BE2C (cell line): ENCODE data around the gene FOXJ1.

Experiments
- DNase-seq: peaks from one replicate; pipeline ENCODE4 v3.0.0-alpha.2; 2020
- H3K27me3 ChIP-seq: fragments of 250-450 bp; sonication (Bioruptor Pico); 2 replicates; pipeline ENCODE4 v1.5.1; 2020; ENCODE audit warnings: mild to moderate bottlenecking
- H3K36me3 ChIP-seq: fragments of 250-450 bp; sonication (Bioruptor Pico); 2 replicates; pipeline ENCODE4 v1.5.1; 2020; ENCODE audit warnings: mild to moderate bottlenecking
- H3K4me1 ChIP-seq: fragments of 250-450 bp; sonication (Bioruptor Pico); 2 replicates; pipeline ENCODE4 v1.5.1; 2020
- H3K4me3 ChIP-seq: 2 replicates; pipeline ENCODE4 v1.5.1; 2011; ENCODE audit warnings: low read depth, low read length
- H3K9me3 ChIP-seq: fragments of 250-450 bp; sonication (Bioruptor Pico); 2 replicates; pipeline ENCODE4 v1.5.1; 2020
- TF ChIP-seq, protein P1 (sequence below): IDR thresholded peaks from 2 replicates; pipeline ENCODE4 v1.5.1; 2012; ENCODE audit warnings: mild to moderate bottlenecking, low read depth, low read length

FOXJ1 gene

DNA sequence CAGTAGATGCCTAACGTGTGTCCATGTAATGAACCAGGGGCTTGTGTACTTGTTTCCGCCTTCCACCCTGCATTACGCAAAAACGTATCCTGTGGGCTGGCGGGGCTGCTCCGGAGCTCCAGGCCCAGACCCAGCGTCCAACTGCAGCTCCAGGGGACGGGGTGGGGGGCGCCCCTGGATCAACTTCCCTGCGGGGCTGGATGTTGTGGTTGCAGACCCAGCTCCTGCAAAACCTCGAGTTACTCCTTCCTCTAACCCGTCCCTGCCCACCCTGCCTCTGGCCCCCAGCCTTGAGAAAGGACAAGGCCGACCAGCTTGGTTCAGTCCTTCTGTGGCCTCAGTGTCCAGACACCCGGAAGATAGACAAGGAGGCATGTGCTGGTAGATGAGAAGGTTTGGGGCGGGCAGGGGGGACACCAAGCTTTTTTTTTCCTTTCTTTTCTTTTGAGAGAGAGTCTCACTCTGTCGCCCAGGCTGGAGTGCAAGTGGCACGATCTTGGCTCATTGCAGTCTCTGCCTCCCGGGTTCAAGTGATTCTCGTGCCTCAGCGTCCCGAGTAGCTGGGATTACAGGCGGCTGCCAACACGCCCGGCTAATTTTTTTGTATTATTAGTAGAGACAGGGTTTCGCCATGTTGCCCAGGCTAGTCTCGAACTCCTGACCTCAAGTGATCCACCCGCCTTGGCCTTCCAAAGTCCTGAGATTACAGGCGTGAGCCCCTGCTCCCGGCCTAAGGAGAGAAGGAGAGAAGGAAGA lies 36.7 kb downstream of the FOXJ1 start:
- TF ChIP-seq, protein P1, sequence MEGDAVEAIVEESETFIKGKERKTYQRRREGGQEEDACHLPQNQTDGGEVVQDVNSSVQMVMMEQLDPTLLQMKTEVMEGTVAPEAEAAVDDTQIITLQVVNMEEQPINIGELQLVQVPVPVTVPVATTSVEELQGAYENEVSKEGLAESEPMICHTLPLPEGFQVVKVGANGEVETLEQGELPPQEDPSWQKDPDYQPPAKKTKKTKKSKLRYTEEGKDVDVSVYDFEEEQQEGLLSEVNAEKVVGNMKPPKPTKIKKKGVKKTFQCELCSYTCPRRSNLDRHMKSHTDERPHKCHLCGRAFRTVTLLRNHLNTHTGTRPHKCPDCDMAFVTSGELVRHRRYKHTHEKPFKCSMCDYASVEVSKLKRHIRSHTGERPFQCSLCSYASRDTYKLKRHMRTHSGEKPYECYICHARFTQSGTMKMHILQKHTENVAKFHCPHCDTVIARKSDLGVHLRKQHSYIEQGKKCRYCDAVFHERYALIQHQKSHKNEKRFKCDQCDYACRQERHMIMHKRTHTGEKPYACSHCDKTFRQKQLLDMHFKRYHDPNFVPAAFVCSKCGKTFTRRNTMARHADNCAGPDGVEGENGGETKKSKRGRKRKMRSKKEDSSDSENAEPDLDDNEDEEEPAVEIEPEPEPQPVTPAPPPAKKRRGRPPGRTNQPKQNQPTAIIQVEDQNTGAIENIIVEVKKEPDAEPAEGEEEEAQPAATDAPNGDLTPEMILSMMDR: no peak
- H3K36me3 ChIP-seq: peaks cover 15% of the 10 kb centered on the region
- H3K4me1 ChIP-seq: peaks cover 4% of the 10 kb centered on the region
- H3K27me3 ChIP-seq: no peaks in the 10 kb centered on the region
- DNase-seq: no peak
- H3K9me3 ChIP-seq: no peaks in the 10 kb centered on the region
- peak overlapping the region; percentile 88 for H3K4me3 ChIP-seq

DNA sequence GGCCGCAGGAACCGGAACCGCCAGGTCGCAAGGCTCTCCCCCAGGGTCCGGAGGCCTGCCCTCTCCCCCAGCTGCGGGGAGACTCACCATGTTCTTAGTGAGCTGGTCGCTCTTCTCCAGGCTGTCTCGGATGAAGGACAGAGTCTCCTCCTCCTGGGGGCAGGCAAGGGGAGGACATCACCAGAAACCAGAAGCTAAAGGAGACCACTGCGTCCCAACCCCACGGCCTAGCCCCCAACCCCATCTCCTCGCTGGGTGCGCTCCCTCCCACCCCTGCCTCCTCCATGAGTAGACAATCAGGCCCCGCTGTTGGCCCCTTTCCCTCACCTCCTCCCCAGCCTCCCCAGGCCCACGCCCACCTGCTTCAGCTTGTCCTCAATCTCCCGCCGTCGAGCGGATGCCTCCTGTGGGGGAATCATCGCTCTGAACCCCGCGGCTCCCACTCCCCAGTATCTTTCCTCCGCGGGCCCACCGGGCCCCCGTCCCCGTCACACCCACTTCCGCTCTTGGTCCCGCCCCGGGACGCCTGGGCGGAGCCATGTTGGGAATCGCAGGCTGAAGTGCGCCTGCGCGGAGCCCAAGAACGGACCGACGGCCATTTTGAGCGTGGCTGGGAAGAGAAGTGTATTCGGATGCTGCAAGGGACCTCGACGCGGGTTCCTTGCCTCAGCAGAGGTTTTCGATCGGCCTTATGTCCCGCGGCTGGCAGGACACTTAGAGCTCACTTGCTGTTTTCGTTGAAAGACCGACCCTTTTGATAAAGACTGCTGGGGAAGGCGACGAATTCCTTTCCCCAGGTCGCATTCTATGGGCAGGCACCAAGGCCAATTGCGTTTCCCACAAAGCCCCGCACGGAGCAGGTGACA lies 37.5 kb downstream of the FOXJ1 start, which contains the start of gene EXOC7:
Gene EXOC7 (minus strand): TSS at position 514 of the 866 bp plus-strand sequence. CDS start 95 bp downstream, at position 419.
- peak; percentile 94 for DNase-seq
- H3K4me3 ChIP-seq: peak within 1 kb of the TSS; percentile 88
- TF ChIP-seq, protein P1: no peak
- H3K36me3 ChIP-seq: peaks cover 15% of the 10 kb centered on the region
- peaks cover 4% of the 10 kb centered on the region for H3K4me1 ChIP-seq
- no peaks in the 10 kb centered on the region for H3K9me3 ChIP-seq
- no peaks in the 10 kb centered on the region for H3K27me3 ChIP-seq

DNA sequence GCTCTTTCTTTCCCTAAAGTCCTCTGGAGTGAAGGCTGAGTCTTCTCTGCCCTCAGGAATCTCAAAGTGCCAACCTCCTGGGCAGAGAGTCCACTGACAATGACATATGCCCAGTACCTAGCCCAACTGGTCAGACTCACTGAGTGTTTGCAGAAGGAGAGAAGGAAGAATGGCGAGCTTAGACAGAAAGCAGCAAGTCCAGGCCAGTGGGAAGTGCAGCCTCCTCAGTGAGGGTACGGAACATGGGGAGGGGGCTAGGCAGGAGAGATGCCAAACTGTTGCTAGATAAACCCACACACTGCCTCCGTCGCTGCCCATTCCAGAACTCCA lies 38.1 kb downstream of the FOXJ1 start:
- Histone ChIP-seq H3K36me3 (peaks cover 15% of the 10 kb centered on the region), H3K4me3 (peak overlapping the region; percentile 88), H3K27me3 (no peaks in the 10 kb centered on the region), H3K4me1 (peaks cover 4% of the 10 kb centered on the region), H3K9me3 (no peaks in the 10 kb centered on the region)
- no peak for DNase-seq
- TF ChIP-seq, protein P1: no peak

DNA sequence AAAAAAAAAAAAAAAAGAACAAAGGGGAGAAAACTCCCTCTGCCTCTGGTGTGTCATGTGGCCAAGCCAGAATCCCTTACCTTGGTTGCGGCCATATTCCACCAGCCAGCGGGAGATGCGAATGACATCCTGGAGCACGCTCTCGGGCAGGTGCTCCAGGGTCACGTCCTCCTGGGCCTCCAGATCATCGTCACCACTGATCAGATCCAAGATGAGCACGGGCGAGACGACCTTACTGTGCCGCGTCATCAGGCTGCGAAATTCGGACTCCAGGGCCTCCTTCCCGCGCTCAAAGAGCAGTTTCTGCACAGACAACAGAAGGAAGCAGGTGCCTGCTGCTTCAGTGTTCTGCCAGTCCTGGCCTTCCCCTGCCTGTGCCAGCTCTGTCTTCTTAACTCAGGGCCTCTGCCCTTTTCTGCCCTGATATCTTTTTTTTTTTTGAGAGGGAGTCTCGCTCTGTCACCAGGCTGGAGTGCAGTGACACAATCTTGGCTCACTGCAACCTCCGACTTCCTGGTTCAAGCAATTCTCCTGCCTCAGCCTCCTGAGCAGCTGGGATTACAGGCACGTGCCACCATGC lies 43.2 kb downstream of the FOXJ1 start:
- no peak overlapping the region for H3K4me3 ChIP-seq
- TF ChIP-seq, protein P1: no peak
- H3K4me1 ChIP-seq: no peaks in the 10 kb centered on the region; the same call in 1 of the 2 replicates
- no peaks in the 10 kb centered on the region for H3K9me3 ChIP-seq
- no peaks in the 10 kb centered on the region for H3K27me3 ChIP-seq
- H3K36me3 ChIP-seq: peaks cover 36% of the 10 kb centered on the region
- DNase-seq: no peak

DNA sequence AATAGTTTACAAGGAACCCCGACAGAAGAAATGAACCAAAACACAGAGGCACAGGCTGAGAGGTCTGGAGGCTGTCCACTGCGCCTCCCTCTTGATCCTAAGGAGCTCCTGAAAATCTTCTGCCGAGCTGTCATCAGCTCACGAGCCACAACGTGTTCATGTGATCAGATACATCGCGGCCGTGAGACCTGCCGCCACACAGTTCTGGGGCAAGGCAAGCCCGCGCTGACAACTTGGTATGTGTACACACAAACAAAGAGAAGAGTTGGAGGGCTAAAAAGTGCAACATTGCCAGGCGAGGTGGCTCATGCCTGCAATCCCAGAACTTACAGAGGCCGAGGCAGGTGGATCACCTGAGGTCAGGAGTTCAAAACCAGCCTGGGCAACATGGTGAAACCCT lies 45.1 kb downstream of the FOXJ1 start:
- H3K27me3 ChIP-seq: no peaks in the 10 kb centered on the region
- TF ChIP-seq, protein P1: no peak
- no peak for DNase-seq
- H3K36me3 ChIP-seq: peaks cover 29% of the 10 kb centered on the region
- no peaks in the 10 kb centered on the region for H3K9me3 ChIP-seq
- no peak overlapping the region for H3K4me3 ChIP-seq
- no peaks in the 10 kb centered on the region for H3K4me1 ChIP-seq
